Femur (tissue), 1 donor: ENCODE data around the gene BCKDHB.
"Not testable (repeated sequence)": the region's sequence is repeated elsewhere in the genome, so short reads cannot be mapped to it uniquely, and the experiment has no call there.

Experiments used
- DNase-seq: peaks from one replicate; pipeline ENCODE4 v3.0.0-alpha.2; 2017

Gene BCKDHB

DNA sequence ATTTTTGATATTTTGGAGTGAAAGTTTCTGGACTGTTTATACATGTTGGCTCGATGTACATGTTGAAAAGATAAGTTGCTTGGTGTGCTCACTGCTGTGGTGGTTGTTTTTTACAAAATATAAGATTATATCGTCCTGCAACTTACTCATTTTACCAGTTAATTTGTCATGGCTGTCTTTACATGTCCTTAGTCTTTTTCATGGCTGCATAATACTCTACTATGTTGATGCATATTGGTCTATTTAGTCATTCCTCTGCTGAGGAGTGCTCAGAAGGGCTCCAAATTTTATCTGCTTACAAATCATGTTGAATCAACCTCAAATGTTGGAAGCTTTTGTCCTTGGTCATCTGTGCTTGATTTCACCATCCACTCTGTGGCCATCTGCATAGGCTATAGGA, 164.6 kb downstream of the BCKDHB start:
- no peak for DNase-seq

DNA sequence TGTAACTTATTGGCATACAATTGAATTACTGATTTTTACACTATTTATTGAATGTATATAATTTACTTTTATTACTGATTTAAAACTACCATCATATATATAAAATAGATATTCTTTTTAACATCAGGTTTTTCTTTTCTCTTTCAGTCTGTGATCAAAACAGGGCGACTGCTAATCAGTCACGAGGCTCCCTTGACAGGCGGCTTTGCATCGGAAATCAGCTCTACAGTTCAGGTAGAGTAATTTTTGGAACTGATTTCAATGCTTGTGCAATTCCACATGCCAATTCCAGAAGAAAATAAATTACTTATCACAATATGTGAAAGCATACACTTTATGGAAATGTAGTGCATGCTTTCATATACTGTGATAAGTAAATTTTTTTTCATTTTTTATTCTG, 166.5 kb downstream of the BCKDHB start:
- DNase-seq = no peak

DNA sequence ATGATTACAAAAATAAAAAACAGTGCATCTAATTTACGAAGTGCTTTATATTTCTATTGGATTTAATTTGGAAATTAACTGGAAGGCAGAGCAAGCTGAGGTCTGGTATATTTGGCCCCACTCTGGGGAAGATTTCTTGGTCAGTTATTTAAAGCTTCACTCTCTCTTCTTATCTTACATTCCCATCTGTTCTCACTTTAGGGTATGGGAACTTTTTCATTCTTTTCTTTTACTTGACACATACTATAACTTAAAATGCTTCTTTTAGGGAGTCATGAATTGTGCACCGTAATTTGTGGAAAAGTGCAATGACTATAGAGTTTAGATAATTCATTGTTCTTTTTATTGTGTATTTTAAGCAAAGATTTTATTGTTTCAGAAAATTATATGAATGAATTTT, 170.4 kb downstream of the BCKDHB start:
- no peak for DNase-seq

DNA sequence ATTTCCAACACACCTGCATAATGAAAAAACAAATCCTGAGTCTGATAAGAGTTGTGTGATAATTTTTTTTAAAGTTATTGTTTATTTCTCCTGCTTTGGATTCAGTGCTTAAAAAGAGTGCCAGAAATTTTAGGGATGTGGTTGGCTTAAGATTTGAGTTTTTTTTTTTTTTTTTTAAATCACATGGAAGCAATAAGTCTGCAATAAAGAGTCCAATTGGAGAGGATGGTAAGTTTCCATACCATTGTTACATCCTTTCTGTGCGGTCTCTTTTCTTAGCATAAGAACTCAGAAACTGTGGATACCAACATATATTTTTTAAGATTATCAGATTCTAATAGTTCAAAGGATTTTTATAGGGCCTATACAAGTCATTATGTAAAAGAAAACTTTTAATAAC, 171.0 kb downstream of the BCKDHB start:
- DNase-seq = no peak

DNA sequence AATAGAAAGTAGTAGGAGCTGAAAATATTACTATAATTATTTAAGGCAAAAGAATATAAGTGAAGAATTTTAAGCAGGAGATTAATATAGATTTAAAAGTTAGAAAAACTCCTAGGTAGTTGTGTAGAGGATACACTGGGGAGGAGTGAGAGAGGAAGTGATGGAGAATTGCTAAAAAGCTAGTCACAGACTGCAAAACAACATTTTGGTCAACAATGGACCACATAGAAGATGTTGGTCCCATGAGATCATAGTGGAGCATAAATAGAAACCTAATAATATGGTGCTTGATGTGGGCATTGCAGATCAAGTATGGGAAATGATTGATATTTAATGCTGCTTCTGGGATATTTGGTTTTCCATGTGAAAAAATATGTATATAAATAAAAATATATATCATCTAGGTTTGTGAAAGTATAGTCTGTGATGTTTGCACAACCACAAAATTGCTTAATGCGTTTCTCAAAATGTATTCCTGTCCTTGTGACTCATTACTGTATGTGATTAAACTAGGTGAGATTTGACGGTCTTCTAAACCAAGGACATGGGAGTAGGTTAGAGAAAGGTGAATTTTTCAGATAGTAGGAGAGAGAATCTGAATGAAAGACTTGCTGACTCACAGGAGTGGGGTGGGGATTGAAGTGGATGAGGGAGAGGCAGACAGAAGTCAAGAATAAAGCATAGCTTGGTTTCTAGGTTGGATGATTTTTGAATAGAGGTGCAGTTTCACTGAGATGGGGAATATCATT, 174.0 kb downstream of the BCKDHB start:
- DNase-seq = no peak

DNA sequence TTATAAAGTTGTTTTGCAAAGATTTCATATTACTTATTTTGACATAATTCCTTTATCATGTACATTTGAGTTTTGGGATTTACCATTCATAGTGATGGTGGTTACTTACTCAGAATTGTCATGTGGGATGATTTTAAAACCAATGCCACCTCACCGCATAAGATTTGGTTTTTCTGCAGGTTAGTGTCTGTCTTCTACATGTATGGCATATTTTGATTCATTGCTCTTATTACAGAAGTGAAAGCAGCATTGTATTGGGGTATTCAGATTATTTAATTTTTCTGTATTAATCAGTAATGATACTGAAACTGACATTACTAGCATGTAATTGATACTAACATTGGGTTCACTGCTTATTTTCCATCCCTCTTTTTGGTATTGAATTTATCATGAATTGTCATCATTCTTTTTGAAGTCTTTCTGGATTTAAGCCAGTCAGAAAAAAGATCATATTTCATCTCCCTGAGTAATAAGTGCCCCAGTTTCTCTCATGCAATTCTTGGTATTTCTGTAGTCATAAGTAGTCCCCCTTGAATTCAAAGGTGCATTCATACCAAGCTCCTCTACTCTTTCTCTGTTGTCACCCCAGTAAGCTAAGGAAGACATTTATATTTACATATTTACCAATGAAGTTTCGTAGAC, 176.6 kb downstream of the BCKDHB start:
- DNase-seq = no peak

DNA sequence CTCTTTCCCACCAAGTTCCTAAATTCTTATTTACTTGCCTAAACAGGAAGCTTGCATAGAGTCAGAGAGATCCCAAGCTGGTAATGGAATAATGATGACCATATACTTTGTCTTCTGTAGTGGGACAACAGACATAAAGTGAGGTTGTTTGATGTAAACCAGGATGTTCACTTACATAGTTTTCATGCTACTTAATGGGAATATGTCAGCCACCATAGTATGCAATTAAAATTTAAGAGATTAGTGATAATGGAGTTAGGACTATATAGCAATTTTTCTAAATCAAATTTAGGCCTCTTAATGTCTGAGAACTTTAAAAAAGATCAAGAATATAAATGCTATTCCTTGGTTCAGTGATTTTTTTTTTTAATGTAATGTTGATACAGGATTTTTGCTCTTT, 180.6 kb downstream of the BCKDHB start:
- DNase-seq = no peak

DNA sequence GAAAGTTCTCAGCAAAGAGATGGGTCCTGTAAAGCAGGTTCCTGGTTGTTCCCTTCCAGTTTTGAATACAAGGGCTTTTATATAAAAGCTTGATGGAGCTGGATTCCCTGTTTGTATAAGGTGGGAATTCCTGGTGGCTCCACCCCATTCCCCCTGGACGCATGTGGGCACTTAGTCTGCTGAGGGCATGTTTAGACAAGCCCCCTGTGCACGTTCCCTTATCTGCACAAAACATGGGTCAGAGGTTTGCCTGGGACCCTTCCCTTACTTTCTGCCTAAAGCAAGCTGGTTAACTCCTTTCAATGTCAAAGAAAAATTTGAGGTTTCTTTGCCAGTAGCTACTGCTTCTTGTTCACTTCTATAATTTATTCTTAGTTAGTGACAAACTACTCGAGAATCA, 181.1 kb downstream of the BCKDHB start:
- DNase-seq = no peak

DNA sequence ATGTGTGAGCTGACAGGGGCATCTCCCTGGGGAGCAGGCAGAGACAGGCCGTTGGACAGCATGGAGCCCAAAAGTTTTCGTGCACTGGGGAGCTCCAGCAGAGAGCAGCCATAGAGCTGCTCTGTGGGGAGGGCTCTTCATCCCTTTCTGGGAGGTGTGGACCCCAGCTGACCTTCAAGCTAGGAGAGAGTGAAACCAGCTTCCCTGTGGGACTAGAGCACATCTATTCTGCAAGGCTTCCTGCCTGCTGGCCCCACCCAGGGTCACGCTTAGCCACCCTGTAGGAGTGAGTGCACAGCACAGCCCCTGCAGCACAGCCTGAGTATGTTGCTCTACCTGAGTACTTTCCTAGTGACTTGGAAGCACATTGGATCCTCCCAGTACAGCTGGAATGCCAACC, 183.3 kb downstream of the BCKDHB start:
- DNase-seq = no peak

DNA sequence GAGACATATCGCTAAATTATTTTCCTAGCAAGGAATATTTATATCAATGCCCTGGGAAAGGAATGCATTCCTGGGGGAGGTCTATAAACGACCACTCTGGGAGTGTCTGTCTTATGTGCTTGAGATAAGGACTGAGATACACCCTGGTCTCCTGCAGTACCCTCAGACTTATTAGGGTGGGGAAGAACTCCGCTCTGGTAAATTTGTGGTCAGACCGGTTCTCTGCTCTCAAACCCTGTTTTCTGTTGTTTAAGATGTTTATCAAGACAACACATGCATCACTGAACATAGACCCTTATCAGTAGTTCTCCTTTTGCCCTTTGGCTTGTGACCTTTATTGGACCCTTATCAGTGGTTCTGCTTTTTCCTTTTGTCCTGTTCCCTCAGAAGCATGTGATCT, 188.1 kb downstream of the BCKDHB start:
- DNase-seq = not testable (repeated sequence)

DNA sequence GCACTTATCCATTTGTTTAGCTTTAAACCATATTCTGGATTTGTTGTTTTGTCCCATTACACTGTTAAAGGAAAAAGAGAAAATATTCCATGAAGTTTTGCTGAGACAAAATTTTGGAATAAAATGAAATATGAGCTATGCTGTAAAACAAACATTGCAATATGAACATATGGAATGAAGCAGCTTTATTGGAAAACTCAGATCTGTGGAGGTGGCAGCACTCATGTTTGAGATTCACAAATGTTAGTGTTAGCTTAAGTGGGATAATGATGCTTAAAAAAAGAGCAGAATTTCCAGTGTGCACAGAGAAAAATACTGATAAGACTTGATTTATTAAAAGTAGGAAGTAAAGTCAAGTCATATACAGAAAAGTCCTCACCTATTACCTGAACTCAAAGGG, 196.2 kb downstream of the BCKDHB start:
- no peak for DNase-seq

DNA sequence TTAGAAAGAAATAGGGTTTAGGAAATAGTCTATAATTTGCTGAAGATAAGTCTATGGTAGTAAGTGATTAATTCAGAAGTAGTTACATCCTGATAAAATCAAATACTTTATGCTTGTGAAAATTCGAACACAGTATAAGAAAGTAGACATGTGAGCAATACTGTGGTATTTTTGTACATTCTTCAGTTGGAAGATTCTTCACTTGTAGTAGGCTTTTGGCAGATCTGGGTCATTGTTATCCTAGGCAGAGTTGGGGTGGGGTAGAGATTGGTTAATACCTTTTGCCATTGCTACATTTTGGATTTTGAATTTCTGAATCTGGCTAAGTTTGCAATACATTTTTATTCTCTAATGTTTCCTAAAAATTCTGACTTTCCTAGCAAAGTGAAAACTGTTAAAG, 197.5 kb downstream of the BCKDHB start:
- no peak for DNase-seq

DNA sequence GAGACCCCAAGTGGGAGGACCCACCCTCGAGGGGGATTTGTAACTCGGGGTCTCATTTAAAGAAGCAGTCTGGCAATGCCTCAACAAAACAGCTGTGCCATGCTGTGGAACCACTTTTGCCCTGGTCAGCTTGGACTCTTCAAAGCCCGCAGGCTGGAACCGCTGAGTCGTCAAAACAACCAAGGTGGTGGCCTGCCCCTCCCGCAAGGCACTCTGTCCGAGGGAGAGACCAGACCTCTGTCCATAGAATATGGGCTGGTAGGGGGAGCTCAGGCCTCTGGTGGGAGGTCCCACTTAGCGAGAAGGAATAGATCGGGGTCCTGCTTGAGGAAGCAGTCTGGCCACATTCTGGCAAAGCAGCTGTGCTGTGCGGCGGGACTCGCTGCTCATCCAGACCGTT, 208.1 kb downstream of the BCKDHB start:
- no peak for DNase-seq

DNA sequence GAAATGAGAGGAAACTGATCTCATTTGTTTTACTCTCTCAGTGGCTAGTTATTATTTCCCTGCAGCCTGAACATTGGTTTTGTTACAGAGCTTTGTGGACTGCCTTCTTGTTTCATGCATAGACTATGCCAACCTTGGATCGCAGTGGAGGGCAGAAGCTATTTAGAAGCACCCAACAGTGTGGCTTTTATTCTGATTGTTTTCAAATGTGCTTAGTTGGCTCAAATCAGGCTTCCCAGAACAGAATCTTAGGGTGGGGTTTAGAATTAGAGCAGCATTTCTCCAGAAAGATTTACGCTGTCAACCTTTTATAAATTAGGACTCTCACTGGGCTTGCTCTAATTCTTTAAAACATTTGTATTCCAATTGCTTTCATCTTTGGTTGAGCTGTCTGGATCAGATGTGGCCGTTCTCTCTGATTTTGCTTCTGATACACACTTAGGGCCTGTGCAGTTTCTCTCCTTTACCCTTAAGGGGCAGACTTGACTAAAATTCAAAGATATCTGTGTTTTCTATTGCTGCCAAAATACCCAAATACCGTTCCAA, 210.3 kb downstream of the BCKDHB start:
- no peak for DNase-seq

DNA sequence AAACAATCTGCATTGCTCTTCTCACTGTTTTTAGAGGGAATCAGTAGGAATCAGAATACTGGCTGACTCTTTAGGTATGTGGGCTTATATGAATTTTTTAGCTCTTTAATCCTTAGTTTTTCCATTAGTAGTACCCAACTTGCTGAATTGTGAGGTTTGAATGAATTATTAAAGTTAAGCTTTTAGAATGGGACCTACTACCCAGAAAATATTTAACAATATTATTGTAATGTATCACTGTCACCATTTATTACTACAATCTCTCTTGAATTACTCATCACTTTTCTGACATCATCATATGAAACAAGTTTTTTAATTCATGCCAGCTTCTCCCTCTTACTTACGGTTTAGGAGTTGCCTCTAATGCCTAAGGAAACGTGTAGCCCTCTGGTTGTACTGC, 212.7 kb downstream of the BCKDHB start:
- DNase-seq = no peak

DNA sequence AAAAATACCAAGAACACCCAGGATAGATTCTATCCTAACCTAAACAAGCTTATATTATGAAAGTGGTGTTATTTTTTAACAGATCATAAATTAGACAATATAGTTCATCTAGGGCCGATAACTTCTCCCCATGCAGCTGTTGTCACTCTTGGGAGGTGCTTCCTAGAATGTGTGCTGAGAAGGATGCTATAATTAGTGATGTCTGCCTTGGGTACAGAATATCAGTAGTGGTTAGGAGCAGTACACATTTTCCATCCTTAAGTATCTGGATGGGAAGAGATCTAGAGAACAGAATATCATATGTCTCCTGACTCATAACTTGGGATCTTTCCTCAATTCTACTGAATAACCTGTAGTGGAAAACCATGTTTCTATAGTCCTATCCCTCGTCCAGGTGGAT, 214.5 kb downstream of the BCKDHB start:
- DNase-seq = no peak

DNA sequence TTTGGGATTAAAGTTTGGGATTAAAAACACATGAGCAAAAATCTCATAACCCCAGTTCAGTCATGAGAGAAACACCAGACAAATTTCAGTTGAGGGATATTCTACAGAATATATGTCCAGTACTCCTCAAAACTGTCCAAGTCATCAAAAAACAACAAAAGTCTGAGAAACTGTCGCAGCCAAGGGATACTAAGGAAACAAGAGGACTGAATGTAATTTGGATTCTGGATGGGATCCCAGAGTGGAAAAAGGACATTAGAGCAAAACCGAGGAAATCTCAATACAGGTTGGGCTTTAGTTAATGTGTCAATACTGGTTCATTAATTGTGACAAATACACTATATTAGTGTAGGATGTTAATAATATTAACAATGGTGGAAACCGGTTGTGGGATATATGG, 219.3 kb downstream of the BCKDHB start:
- no peak for DNase-seq

DNA sequence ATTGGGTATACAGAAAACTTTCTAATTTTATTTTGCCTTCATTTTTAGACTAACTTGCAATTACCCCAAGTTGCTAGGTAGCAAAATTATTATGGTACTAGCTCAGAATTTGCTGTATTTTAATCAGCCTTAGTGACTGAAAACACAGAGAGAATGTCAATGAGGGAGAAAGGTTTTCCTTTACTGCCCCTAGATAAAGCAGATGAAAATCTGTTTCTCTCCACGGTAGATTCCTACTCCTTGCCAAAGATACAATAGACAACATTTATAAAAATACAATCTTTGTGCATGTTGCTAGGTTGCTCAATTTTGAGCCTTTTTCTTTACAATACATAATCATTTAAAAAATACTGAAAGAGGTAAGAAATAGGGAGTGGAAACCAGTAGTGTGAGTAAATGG, 222.2 kb downstream of the BCKDHB start:
- no peak for DNase-seq

DNA sequence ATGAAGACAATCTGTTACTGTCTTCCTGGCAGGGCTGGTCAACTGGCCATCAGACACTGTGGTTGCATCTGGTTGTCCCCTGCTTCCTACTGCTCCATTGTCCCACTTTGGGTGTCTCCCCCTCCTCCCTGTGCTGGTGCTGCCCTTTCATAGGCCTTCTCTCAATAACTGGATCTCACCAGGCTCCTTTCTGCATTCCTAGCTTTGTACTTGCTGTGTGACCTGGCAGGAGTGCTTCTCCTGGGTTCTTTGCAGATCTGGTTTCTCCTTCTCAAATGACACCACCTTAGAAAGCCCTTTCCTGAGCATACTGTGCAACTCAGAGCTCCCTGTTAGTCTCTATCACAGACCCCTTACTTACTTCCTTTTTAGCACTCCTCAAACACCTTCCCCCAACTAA, 223.0 kb downstream of the BCKDHB start:
- DNase-seq = no peak

DNA sequence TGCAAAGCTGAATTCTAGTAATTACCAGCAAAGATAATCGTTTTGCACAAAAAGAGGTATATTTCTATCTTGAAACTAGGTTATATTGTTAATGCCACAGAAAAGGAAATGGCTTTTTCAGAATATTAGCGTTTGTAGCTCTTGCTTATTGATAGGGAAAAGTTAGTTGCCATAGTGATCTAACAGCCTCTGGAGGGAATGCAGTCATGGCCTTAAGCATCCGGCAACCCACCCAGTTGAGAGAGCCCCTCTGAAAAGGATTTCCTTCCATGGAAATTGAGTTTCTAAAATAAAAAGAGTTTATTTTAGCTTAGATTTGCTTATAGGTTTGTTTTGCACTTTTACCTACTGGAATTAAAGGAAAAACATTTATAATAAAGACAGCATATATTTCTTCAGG, 224.5 kb downstream of the BCKDHB start:
- DNase-seq = no peak

DNA sequence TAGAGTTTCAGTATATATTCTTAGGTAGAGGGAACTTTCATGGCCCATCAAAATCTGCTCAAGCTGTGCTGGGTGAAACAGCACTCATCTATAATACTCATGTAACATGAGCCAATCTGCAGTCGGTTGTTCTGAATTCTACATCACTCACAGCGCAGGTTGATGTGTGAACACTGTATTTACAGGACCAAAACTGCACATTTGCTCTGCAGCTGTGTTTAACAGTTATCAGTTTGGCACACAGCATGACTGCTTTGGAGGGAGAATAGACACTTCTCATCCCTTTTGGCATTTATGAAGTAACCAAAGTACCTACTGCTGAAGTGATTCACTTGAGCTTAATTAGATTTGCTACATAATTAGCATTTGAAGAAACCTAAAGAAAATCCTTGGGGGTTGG, 225.1 kb downstream of the BCKDHB start:
- no peak for DNase-seq

DNA sequence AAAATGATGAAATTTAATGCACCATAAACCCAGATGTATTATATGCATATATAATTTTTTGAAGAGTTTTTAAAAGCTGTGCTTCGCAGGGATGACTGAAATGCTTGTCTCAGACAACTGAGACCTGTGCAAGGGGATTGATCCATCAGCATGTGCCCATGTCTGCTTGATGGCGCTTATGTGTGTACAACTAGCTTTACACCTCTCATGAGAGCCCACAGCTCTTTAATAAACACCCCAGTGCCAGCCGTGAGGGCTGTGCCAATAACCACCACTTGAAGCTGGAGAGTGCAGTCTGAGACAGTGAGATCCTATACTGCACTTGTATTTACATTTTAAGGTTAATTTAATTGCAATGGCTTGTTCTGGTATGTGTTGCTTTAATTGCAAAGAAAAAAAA, 225.5 kb downstream of the BCKDHB start:
- DNase-seq = no peak

DNA sequence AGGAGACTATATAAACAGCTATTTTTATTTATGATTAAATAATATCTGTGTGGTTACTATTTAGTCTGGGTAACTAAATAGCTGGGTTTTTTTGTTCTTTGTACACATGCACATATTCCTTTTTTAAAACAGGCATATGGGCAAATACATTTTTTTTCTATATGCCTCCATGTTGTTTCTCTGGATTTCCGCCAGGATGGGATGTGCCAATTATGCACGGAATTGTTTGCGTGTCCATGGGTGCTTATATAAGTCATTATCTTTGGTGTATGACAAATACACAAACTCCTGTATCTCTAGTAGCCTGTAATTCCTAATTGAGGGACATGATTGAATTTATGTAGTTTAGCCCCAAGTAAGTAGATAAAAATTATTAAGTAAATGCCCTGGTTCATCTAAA, 226.9 kb downstream of the BCKDHB start:
- DNase-seq = no peak

DNA sequence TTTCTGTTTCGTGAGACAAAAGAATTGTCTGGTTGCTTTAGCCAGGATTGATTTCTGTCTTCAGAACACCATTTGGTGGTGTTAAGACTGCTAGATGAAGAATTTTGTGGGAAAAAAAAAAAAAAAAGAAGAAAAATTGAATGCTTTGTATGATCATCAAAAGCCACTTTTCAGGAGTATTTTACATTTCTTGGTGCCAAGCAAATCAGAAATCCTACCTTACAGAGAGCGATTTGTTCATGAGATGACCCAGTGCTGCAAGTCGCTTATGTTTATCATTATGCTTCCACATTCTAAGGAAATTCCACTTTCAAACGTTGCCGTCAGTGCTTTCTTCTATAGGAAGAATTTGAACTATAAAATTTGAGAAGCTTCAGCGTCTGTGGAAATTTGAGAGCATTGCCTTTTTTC, 228.7 kb downstream of the BCKDHB start:
- no peak for DNase-seq

DNA sequence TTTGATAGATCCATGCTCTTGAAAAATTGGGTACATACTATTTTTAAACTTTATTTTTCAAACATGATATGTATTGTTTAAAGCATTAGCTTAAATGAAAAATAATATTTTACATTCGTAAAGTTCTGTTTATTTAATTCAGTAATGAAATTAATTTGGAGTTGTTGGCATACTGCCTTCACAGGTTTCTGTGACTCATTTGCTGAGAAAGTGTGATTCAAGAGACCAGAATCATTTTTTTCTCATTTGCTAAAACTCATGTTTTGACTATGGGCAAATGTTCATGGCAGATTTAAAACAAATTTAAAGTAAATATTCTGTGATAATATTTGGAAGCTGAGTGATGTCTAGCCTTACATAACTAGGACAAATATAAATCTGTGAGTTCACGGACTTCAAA, 230.4 kb downstream of the BCKDHB start:
- DNase-seq = no peak
